SH-SY5Y (cell line): Measurements from ENCODE around the gene AGTR1.

Experiments used
- GATA2 ChIP-seq: IDR thresholded peaks from 2 replicates; pipeline ENCODE4 v1.6.1; 2011; ENCODE audit warnings: mild to moderate bottlenecking, low read depth, low read length
- GATA3 ChIP-seq: IDR thresholded peaks from 2 replicates; pipeline ENCODE4 v1.6.1; 2011; ENCODE audit warnings: low read depth, mild to moderate bottlenecking, low read length, moderate library complexity

DNA sequence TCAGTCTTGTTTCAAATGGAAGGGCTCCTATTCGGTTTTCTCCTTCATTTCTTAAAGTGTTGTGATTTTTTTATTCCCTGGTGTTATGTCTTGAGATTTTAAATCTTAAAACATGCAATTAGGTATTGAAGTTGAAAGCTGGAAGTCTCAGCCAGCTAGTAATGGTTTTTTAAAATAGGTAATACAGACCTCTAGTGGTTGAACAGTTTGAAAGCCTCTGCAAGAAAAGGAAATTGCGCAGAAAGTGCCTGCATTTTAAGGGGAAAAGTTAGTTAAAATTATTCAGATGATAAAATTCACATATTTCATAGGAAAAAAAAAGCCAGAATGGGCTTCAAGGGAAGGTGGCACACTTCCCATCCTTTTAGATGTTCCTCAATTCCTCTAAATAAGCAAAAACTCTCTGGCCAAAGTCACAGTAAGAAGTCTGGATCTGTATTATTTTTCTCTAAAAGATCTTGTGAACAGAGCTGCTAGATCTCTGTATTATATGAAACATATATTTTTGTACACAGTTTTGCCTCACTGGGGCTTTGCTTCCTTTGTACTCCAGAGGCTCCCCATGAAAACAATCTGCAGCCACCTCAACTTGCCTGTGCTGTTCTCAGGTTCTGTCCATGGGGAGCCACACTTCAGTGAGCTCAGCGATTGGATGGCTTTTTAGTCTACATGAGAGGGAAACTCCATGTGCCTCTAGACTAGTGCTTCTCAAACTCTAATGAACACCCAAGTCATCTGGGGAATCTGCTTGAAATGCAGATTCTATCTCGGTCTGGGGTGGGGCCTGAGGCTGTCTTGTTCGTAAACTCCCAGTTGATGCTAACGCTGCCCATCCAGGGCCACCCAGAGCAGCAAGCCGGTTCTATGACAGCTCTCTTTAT is 21.5 kb downstream of the AGTR1 start:
- TF ChIP-seq GATA2 (no peak), GATA3 (no peak)
